HL-60 (cell line): ENCODE results near the gene TADA2A.

Experiments
- DNase-seq, 2 experiments: peaks; one replicate each; pipeline ENCODE4 v3.0.0-alpha.2; 2010 to 2020; ENCODE audit warnings: low read depth in 1 of 2, low spot score in 1 of 2
- H3K27ac ChIP-seq: fragments of 250-450 bp; sonication (Bioruptor Pico); replicated peaks from 2 replicates; pipeline ENCODE4 v1.5.1; 2020; ENCODE audit warnings: mild to moderate bottlenecking, moderate library complexity
- H3K27me3 ChIP-seq: fragments of 250-450 bp; sonication (Bioruptor Pico); 2 replicates; pipeline ENCODE4 v1.5.1; 2021; ENCODE audit warnings: mild to moderate bottlenecking, moderate library complexity; ENCODE audit not compliant: insufficient read depth, poor library complexity, severe bottlenecking
- H3K4me3 ChIP-seq: replicated peaks from 2 replicates; pipeline ENCODE4 v1.5.1; 2011; ENCODE audit warnings: mild to moderate bottlenecking, control low read depth, low read length; ENCODE audit not compliant: insufficient read depth
- GABPA ChIP-seq: IDR thresholded peaks from 2 replicates; pipeline ENCODE4 v1.6.1; 2012; ENCODE audit warnings: low read depth
- POLR2AphosphoS5 ChIP-seq: IDR thresholded peaks from 2 replicates; pipeline ENCODE4 v1.6.1; 2012; ENCODE audit warnings: low read depth
- SPI1 ChIP-seq: IDR thresholded peaks from 2 replicates; pipeline ENCODE4 v1.6.1; 2012; ENCODE audit warnings: low read depth, mild to moderate bottlenecking, borderline replicate concordance
- TF ChIP-seq, protein P1 (sequence below): IDR thresholded peaks from one replicate; pipeline ENCODE4 v1.5.1; 2011; ENCODE audit warnings: low read length, control low read depth, inconsistent platforms; ENCODE audit not compliant: insufficient read depth
- TF ChIP-seq, protein P2 (sequence below): IDR thresholded peaks from 2 replicates; pipeline ENCODE4 v1.6.1; 2012; ENCODE audit warnings: low read depth; ENCODE audit not compliant: insufficient replicate concordance

The TADA2A gene

DNA sequence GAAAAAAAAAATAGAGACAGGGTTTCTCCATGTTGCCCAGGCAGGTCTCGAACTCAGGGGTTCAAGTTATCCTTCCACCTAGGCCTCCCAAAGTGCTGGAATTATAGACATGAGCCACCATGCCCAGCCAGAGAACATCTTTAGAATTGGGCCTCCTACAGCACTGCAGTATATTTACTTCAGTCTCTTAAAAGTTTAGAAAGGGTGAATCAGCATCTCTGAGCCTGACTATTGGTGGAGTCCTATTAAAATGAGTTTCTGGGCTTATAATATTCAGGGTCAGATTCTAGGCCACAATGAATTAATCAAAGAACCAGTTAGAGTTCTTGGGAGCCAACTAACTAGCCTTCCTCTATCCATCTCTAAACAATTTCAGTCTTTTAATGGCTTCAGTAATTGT is 22.8 kb downstream of the TADA2A start:
- Histone ChIP-seq H3K4me3 (no peak overlapping the region), H3K27me3 (no peaks in the 10 kb centered on the region), H3K27ac (no peak overlapping the region)
- TF ChIP-seq, protein P1, sequence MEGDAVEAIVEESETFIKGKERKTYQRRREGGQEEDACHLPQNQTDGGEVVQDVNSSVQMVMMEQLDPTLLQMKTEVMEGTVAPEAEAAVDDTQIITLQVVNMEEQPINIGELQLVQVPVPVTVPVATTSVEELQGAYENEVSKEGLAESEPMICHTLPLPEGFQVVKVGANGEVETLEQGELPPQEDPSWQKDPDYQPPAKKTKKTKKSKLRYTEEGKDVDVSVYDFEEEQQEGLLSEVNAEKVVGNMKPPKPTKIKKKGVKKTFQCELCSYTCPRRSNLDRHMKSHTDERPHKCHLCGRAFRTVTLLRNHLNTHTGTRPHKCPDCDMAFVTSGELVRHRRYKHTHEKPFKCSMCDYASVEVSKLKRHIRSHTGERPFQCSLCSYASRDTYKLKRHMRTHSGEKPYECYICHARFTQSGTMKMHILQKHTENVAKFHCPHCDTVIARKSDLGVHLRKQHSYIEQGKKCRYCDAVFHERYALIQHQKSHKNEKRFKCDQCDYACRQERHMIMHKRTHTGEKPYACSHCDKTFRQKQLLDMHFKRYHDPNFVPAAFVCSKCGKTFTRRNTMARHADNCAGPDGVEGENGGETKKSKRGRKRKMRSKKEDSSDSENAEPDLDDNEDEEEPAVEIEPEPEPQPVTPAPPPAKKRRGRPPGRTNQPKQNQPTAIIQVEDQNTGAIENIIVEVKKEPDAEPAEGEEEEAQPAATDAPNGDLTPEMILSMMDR = no peak
- TF ChIP-seq POLR2AphosphoS5 (no peak), GABPA (no peak)
- TF ChIP-seq, protein P2, sequence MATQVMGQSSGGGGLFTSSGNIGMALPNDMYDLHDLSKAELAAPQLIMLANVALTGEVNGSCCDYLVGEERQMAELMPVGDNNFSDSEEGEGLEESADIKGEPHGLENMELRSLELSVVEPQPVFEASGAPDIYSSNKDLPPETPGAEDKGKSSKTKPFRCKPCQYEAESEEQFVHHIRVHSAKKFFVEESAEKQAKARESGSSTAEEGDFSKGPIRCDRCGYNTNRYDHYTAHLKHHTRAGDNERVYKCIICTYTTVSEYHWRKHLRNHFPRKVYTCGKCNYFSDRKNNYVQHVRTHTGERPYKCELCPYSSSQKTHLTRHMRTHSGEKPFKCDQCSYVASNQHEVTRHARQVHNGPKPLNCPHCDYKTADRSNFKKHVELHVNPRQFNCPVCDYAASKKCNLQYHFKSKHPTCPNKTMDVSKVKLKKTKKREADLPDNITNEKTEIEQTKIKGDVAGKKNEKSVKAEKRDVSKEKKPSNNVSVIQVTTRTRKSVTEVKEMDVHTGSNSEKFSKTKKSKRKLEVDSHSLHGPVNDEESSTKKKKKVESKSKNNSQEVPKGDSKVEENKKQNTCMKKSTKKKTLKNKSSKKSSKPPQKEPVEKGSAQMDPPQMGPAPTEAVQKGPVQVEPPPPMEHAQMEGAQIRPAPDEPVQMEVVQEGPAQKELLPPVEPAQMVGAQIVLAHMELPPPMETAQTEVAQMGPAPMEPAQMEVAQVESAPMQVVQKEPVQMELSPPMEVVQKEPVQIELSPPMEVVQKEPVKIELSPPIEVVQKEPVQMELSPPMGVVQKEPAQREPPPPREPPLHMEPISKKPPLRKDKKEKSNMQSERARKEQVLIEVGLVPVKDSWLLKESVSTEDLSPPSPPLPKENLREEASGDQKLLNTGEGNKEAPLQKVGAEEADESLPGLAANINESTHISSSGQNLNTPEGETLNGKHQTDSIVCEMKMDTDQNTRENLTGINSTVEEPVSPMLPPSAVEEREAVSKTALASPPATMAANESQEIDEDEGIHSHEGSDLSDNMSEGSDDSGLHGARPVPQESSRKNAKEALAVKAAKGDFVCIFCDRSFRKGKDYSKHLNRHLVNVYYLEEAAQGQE = no peak
- DNase-seq = no peak

DNA sequence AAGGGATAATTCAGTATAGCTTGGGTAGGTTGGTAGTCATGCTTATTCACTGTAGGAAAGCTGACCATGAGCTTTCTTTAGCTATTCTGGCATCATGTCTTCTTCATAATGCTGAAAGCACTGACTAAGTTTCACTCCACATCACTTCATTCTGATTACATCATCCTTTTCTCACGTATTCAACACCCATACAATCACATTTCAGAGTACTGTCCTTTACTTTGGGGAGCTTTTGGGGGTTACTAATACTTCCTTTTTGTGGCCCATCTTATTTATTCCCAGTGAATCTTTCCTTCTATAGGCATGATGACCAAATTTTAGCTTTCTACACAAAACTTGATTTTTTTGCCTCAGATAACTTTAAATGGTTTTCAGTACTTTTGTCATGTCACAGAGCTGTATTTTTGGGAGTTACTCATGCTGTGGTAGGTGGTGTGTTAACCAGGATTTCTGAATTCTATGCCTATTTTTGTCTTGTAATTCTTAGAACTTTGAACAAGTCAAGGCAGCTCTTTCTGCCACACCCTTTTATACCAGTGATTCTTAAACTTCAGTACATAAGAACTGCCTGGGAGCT is 23.5 kb downstream of the TADA2A start:
- no peak overlapping the region for H3K4me3 ChIP-seq
- TF ChIP-seq, protein P1 = no peak
- no peak for TF ChIP-seq GABPA
- no peak for TF ChIP-seq POLR2AphosphoS5
- TF ChIP-seq, protein P2 = no peak
- no peak overlapping the region for H3K27ac ChIP-seq
- no peak for DNase-seq
- H3K27me3 ChIP-seq = no peaks in the 10 kb centered on the region

DNA sequence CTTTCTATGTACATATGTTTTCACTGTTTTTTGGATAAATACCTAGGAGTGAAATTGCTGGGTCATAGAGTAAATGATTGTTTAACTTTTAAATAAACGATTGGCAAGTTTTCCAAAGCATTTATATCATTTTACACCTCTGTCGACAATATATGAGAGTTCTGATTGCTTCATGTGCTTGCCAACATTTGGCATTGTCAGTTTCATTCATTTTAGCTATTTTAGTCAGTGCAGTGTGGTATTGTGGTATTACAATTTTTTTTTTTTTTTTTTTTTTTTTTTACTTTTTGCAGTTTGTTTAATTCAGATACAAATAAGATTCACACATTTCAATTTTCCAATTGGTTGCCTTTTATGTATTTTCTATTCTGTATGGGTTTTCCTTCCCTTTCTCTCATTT is 26.0 kb downstream of the TADA2A start:
- Histone ChIP-seq H3K27me3 (no peaks in the 10 kb centered on the region), H3K4me3 (no peak overlapping the region), H3K27ac (no peak overlapping the region)
- TF ChIP-seq, protein P2 = no peak
- TF ChIP-seq, protein P1 = no peak
- TF ChIP-seq SPI1 (no peak), POLR2AphosphoS5 (no peak), GABPA (no peak)
- no peak for DNase-seq
